GM19043 (cell line): ENCODE results near the gene NRF1.
"Not testable (repeated sequence)": the region's sequence is repeated elsewhere in the genome, so short reads cannot be mapped to it uniquely, and the experiment has no call there.

Experiments used
- ATAC-seq: cut with Tn5 transposase; IDR thresholded peaks from one replicate; pipeline ENCODE4 v1.9.1; 2021; ENCODE audit warnings: low read depth; ENCODE audit not compliant: unreplicated experiment

The NRF1 gene

DNA sequence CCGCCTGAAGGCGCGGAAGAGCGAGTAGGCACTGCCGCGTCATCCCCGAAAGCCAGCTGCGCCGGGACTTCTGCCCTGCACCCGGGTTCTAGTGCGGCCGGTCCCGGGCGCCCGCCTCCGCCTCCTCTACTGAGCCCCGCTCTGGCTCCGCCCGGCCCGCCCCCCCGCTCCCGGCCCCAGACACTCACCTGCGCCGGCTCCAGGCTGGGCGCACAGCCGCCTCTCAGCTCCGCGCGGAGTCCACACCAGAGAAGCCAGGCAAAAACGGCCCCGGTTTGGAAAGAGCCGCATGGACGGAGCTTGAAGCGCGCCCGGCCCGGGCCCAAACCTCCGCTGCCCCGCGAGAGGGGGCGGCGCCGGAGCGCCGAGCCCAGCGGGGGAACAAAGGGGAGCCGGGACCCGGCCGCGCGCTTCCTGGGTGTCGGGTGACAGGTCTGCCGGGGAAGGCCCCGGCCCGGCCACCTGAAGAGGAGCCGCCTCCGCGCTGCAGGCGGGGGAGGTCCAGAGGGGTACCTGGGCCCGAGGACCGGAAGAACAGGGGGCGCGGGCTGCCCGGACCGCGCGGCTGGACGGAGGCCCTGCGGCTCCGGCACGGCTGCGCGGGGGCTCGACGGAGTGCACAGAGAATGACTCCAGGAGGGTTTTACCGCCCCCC lies 168.2 kb downstream of the NRF1 start:
- no peak for ATAC-seq

DNA sequence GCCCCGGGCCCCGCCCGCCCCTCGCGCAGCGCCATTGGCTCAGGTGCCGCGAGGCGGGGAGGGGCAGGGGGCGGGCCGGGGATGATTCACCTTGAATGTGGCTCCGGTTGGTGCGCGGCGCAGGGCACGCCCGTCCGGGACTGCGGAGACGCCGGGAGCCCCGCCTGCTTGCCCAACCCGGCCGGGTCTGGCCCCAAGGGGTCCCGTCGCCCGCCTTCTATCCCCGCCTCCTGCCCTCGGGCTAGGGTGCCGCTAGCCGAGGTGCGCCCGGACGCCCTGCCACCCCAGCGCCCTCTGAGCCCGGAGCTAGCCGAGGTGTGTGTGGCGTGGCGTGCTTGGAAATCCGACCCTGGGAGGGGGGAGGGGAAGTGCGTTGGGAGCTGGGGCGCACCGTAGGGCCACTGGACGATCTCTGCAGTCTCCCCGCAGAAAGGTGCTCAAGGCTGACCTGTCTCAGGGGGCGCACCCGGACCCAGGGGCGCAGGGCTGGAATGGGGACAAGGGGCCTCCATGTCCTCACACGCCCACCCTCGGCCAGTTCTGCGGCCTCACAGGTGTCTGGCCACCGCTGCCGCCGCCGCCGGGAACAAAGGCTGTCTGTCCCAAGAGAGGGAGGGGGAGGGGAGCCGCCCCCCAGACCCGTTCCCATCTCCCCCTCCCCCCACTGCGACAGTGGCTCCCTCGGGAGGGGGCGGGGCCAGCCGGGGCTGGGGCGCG lies 168.9 kb downstream of the NRF1 start:
- ATAC-seq, result no peak

DNA sequence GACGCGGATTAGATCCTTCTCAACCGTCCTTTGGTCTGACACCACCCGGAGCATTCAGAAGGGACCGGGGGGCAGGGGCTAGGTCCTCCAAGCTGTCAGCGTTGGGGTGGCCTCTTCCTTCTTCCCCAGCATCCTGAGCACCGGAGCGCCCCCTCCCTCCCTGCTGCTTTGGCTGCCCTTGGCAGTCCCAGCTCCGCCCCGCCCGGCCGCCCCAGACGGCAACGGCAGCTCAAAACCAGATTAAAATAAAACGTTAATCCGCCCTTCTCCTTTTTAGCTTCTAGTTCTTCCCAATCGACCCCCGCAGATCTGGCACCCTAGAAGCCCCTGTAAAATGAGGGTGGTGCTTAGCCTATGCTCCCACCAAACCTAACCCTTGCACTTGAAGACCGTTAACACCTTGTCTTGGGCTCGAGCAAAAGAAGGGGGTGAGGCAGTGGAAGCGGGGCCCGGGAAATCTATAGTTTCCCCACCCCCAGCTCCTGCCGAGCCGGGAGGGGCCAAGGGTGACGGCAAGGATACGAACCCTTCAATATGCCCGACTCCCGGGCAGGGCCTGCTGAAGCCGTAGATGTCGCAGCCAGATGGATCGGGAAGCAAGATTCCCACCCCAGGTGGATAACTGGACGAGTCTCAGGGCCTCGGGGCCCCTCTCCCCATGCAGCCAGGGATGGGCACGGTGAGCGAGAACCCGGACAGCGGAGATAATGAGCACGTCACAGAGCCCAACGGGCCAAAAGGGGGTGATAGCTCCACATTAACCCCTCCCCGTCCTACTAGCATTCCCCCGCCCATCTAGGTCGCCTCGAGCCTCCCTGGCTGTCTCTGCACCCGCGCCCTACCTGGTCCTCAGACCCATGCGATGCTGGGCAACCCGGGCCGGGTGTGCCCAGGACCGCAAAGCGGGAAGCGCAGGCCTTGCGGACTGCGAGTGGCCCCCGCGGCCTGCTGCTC lies 169.7 kb downstream of the NRF1 start:
- no peak for ATAC-seq

DNA sequence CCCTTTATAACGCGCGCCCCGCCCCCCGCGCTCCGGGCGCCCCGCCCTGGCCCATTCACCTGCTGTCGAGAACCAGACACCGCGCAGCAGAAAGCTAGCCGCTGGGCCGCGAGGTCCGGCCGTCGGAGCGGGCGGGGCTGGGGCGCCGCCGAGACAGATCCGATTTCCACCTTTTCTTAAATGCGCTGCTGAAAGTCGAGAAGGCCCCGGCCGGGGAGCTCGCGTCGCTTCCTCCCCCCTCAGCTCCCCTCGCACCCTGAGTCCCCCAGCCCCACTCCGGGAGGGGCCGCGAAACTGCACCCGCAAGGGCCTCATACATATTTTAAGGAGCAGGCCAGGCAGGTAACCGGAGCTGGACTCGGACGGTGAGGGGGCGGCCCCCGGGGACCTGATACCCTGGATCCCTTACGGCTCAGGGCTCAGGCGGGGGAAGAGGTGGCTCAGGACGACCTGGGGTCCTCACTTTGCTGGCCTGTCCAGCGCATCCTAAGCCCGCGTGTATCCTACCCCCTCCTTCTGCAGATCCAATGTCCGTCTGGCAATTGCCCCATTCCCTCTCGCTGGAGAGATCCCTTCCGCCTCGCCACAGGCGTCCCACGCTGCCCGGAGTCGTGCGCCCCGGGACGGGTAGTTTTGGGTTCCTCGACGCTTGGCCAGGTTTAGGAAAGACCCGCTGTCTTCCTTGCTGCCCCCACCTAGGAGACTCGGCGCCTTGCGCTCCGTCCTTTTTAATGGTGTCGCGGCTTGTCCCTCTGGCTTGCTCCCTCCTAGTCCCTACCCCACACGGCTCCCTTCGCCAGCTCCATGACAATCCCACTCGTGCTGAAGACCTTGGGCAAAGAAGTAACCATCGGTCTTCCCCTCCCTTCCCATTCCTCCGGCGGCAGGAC lies 170.7 kb downstream of the NRF1 start:
- ATAC-seq, result no peak

DNA sequence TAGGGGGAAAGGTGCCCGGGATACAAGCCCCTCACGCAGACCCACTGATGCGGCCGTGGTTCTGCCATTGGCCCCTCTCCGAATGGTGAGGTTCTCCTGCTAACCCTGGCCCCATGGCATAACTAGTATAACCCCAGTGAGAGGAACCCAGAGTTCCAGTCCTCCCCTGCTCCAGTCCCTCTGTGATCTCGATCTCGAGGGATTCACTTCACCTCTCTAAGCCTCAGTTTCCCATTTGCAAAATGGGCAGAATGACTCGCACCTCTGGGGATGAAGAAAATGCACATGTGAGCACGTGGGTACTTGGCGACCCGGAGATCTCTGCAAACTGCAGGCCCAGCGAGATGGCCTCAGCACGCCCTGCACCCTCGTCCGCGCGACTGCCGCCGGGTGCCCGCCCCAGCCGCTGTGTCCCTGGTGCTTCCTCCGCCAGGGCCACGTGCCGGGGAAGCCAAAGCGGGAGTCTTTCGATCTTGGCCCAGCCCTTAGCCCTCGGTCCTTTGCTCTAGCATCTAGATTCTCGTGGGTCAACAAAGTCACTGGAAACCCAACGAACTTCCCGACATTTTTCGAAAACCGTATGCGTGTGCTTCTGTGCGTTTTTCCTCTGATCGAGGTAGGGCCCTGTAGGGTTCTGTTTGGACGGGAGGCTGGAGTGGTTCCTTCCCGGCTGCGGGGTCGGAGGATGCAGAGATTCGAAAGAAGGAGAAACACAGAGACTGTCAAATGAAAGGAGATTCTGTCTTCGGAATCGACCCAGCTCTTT lies 171.5 kb downstream of the NRF1 start:
- ATAC-seq, result no peak

DNA sequence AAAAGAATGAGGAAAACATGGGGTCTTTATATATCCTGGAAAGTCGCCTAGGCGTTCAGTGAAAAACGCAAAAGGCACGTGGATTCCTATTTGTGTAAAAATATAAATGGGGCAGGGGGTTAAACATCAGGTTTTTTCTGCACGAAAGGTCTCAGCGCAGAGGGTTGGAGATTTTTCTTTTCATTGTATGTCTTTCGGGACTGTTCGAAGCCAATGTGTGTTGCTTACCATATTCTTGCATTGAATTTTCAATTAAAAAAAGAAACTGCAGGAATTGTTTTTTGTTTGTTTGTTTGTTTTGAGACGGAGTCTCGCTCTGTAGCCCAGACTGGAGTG lies 172.0 kb downstream of the NRF1 start:
- no peak for ATAC-seq

DNA sequence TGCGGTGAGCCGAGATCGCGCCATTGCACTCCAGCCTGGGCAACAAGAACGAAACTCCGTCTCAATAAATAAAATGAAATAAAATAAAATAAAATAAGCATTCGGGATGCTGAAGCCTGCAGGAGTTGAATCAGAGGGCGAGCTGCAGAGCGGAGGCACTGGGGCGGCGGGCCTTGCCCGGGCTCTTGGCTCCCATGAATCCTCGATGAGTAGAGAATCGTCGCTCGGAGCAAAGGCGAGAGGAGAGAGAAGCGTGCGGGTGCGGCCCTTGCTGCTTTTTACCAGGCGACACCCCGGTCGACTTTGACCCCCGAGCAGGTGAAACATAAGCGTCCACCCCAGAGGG lies 172.9 kb downstream of the NRF1 start:
- ATAC-seq, result no peak

DNA sequence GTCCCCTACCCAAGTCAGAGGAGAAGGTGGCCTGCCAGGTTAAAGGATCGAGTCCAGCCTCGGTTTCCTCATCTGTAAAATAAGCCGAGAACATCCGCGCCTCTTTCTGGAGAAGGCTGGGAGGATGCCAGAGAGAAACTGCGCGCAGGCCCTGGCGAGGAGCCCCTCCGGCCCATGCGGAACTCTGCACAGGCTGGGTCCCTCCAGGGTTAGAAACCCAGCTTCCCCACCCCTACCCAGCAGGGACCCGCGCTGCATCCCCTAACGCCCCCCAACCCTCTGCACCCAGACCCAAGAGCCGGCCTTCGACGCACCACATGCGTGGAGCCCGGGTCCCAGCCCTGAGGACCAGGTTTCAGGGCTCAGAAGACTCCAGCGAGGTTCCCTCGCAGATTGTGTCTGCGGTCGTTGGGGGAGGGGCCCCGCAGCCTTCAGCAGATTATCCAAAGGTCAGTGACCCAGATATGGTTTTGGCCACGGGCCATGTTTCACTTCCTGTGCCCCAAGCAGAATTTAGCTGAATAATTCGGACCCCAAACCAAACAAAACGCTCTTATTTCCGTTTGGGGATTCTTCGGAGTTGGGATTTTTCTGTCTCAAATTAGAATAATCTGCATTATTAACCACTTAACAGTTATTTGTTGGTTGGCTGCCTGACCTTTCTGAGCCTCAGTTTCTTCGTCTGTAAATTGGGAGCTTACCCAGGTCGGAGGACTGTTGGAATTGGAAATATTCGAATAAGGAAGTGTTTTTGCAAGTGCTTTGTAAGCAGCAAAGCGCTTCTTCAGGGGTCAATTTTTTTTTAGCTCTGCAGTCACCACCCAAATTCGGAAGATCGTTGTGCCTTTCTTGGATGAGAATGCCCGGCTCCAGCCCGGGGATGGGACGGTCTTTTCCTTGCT lies 173.5 kb downstream of the NRF1 start:
- ATAC-seq, result no peak

DNA sequence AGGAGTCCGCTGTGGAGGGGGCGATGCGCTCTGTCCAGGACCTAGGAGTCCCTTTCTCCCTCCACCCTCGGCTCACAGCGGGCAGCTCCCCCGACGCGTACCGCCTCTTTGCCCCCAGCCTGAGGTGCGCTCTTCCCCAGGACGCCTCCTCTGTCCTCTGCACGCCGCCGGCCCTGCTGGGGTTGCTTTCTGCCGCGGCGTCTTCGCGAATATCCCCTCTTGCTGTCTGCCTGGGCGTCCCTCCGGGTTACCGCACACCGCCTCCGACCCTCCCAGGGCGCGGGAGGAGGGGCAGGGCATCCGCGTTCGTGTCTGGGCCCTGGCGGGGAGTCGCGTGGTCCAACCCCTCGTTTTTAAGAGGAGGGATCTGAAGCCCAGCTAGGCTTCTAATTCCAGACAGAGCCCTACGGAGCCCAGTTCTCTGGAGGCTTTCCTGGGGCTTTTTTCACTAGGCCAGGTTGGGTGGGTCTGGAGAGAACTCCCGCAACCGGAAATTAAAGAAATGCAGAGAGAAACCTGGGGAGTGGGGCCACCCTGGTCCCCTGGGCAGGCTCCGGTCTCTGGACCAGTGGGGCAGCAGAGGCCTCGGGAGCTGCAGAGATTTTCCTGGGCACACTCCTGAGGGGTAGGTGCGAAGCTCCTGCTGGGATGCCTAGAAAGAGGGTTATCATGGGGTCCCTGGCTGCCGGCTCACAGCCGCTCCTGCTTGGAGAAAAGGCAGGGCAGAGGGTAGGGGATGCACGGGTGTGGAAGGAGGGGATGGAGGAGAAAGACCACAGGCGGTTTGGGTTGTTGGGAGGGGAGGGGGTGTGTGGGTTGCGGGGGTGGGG lies 174.4 kb downstream of the NRF1 start:
- ATAC-seq, result no peak

DNA sequence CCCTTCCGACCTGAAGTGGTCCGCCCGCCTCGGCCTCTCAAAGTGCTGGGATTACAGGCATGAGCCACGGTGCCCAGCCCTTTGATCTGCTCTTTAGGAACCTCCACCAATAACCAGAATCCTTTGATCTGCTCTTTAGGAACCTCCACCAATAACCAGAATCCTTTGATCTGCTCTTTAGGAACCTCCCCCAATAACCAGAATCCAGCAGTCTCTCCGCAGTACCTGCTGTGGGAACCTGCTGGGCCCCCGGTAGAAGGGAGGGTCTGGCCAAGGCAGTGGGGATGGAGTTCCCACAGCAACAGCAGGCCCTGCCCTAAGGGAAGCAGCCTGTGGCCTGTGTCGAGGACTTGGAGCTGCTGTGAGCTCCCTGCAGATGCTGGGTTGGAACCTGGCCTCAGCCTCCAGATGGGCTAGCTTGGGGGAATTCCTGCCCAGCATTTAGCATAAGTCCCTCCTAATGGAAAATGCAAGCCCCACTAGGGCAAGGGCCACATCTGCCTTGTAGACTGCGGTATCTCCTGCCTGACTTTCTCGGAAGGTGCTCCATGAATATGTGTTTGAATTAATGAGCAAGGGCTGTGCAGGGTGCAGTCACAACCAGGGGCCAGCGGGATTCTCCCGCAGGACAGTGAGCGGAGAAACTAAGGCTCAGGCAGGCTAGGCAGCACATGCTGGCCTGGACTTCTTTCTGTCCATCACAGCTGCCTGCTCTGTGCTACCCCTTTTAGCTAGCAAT lies 175.5 kb downstream of the NRF1 start:
- ATAC-seq, result no peak

DNA sequence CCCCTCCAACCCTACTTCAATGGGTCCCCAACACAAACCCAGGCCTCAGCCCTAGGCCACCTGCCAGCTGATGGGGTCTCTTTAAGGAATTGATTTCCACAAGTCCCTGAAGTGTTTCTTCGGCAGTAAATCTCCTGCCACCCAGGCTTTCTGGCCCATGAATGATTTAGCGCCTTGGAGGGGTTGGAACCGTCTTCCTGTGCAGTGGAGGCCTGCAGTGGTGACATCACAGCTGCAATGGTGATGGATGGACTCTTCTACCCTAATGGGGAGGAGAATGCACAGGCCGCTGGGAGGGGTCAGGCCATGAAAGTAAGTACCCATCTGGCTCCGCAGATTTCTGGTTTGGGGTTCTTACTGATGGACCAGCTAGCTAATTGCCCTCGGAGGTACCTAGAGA lies 177.5 kb downstream of the NRF1 start:
- ATAC-seq, result no peak

DNA sequence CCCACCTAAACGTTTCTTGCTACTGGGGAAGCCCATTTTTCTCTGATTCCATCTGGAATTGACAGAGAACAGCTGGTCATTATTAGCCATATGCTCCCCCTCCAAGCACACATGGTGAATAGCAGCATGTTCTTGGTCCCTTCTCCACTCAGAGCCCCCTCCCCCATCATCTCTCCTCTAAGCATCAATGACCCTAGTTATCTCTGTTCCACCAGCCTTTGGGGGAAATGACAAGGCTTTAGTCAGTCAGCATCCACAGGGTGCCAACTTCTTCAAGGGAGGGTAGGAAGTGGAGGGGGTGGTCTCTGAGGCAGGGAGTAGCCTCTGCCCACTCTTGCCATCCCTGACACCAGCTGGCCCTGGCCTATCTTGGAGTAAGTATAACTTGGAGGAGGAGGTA lies 178.1 kb downstream of the NRF1 start:
- no peak for ATAC-seq

DNA sequence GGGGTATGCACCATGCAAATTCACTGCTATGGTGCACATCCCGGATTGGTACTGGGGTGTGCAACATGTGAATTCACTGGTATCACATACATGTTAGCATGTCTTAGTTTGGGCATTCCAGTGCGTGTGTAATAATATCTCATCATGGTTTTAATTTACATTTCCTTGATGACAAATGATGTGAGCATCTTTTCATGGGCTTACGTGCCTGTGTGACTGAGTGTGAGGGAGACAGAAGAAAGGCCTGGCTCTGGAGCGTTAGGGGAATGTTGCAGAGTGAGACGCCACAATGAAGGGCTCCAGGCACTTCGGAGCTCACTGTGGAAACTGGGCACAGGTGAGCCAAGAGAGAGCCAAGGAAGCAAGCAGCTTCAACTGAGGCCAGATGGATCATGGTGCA lies 178.6 kb downstream of the NRF1 start:
- no peak for ATAC-seq

DNA sequence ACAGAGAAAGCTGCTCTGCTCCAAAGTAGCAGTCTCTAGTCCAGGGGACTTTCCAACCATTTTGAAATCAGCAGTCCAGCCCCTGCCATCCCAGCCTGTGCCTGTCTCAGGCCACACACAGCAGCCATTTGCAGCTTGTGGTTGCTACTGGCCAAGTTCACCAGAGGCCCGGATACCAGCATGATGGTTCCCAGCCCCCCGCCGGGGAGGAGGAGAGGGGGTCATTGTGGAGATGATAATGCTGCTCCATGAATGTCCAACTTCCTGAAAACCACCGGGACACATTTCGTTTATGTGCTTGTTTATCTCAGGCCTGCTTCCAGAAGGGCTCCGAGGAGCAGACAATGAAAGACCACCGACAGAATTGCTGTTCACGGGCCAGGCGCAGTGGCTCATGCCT lies 181.2 kb downstream of the NRF1 start:
- no peak for ATAC-seq

DNA sequence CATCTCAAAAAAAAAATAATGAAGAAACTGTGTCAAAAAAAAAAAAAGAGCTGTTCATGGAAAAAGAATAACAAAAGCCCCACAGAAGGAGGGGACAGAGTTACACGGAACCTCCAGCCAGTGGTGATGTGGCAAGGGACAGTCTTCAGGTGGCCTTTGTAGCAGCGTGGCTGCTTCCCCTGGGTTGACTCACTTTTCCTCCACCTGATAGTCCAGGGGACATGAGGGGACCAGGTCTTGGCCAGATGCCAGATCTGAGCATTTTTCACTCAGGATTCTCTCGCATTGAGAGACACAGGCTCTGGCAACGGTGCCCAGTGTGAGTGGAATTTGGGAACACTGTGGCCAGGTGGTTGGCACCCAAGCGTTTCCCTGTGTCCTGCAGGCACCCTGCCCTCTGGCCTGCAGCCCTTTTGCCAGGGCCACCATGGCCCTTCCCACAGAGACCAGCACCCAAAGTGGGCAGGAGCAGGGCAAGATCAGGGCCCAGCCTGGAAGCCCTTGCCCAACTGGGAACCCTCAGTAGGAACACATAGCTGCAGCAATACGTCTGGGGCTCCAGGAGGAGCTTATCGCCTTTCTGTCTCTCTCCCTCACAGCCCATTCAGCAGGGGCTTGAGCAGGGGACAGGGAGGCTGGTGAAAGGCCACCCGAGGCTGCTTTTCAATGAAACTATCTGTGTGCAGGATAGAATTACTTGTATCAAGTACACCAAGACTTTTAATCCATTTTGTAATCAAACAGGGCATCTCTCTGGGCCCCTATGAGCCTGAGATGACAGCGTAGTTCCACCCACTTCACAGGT lies 182.2 kb downstream of the NRF1 start:
- no peak for ATAC-seq

DNA sequence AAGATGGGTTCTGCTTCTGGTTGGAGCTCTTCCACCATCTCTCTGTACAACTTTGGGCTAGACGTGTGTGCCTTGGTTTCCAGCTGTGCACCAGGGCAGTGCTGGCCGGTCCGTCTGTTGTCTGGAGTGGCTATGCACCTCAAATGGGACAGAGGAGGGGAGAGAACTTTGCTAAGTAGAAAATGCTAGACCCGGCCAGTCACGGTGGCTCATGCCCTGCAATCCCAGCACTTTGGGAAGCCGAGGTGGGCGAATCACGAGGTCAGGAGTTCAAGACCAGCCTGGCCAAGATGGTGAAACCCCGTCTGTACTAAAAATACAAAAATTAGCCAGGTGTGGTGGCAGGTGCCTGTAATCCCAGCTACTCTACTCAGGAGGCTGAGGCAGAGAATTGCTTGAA lies 182.9 kb downstream of the NRF1 start:
- ATAC-seq, result not testable (repeated sequence)
